Ishikawa (cell line): ENCODE results near the gene EFCAB9.

ENCODE experiments used
- CEBPB ChIP-seq: IDR thresholded peaks from 2 replicates; pipeline ENCODE4 v1.6.1; 2012
- CREB1 ChIP-seq: IDR thresholded peaks from 2 replicates; pipeline ENCODE4 v1.6.1; 2012; ENCODE audit warnings: low read depth
- EGR1 ChIP-seq: IDR thresholded peaks from 2 replicates; pipeline ENCODE4 v1.6.1; 2012
- EP300 ChIP-seq: IDR thresholded peaks from 2 replicates; pipeline ENCODE4 v1.6.1; 2012; ENCODE audit warnings: borderline replicate concordance
- FOXM1 ChIP-seq: IDR thresholded peaks from 2 replicates; pipeline ENCODE4 v1.6.1; 2012; ENCODE audit warnings: low read depth, borderline replicate concordance
- NFIC ChIP-seq: IDR thresholded peaks from 2 replicates; pipeline ENCODE4 v1.6.1; 2012
- RAD21 ChIP-seq: IDR thresholded peaks from 2 replicates; pipeline ENCODE4 v1.6.1; 2012; ENCODE audit warnings: low read depth
- TAF1 ChIP-seq: IDR thresholded peaks from 2 replicates; pipeline ENCODE4 v1.6.1; 2012; ENCODE audit warnings: low read depth, mild to moderate bottlenecking
- TCF12 ChIP-seq: IDR thresholded peaks from 2 replicates; pipeline ENCODE4 v1.6.1; 2012; ENCODE audit warnings: low read depth
- TEAD4 ChIP-seq: IDR thresholded peaks from 2 replicates; pipeline ENCODE4 v1.6.1; 2012
- YY1 ChIP-seq: IDR thresholded peaks from 2 replicates; pipeline ENCODE4 v1.6.1; 2012; ENCODE audit warnings: low read depth
- ZBTB7A ChIP-seq: IDR thresholded peaks from 2 replicates; pipeline ENCODE4 v1.6.1; 2012; ENCODE audit warnings: low read depth
- TF ChIP-seq, protein P1 (sequence below): IDR thresholded peaks from 2 replicates; pipeline ENCODE4 v1.6.1; 2012
- TF ChIP-seq, protein P2 (sequence below): IDR thresholded peaks from 2 replicates; pipeline ENCODE4 v1.6.1; 2012; ENCODE audit warnings: low read depth, mild to moderate bottlenecking

DNA sequence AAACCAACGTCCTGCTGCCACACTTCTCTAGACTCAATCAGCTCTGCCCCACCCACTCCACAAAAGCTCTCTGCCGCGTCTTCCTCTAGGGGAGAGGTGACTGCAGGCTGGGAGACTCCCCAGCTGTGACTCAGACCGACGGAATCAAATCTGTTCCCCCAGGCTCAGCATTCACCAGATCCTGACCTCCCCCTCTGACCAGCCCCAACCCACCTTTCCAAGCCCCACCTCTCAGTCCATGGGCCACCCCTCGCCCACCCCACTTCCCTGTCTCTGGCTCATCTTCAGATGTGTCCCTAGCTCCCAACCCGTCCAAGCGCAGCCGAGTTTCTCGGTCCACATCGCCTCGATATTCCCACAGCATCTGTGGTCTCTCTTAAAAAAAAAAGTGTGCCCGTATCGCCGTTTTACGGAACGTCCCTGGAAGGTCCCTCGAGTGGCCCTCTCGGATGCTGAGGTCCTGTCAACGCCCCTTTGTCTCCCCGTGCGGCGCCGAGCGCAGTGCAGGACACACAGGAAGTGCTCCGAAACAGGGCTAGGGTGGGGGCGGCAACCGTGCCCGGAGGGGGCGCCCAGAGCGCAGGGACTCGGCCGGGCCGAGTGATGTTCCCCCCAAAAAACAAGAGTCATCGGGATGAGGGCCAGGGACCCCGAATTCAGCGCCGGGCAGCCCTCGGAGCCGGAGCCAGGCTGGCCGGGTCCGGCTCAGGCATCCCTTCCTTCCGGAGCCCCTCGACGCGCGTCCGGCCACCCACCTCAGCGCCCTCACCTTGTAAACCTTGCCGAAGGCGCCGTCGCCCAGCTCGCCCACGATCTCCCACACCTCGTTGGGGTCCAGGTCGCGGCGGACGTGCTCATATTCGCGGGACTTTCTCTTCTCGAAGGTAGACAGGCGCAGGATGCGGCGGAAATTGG, 6.6 kb upstream of the EFCAB9 start:
- TF ChIP-seq CEBPB, result no peak
- no peak for TF ChIP-seq EP300
- TF ChIP-seq FOXM1, result no peak
- TF ChIP-seq TCF12, result no peak
- TF ChIP-seq, protein P1, sequence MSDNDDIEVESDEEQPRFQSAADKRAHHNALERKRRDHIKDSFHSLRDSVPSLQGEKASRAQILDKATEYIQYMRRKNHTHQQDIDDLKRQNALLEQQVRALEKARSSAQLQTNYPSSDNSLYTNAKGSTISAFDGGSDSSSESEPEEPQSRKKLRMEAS, result peak; percentile 43; the same call in 1 of the 2 replicates
- TF ChIP-seq EGR1, result no peak
- no peak for TF ChIP-seq YY1
- TF ChIP-seq NFIC, result no peak
- no peak; the same call in 1 of the 2 replicates for TF ChIP-seq ZBTB7A
- no peak for TF ChIP-seq RAD21
- TF ChIP-seq TEAD4, result no peak
- TF ChIP-seq, protein P2, sequence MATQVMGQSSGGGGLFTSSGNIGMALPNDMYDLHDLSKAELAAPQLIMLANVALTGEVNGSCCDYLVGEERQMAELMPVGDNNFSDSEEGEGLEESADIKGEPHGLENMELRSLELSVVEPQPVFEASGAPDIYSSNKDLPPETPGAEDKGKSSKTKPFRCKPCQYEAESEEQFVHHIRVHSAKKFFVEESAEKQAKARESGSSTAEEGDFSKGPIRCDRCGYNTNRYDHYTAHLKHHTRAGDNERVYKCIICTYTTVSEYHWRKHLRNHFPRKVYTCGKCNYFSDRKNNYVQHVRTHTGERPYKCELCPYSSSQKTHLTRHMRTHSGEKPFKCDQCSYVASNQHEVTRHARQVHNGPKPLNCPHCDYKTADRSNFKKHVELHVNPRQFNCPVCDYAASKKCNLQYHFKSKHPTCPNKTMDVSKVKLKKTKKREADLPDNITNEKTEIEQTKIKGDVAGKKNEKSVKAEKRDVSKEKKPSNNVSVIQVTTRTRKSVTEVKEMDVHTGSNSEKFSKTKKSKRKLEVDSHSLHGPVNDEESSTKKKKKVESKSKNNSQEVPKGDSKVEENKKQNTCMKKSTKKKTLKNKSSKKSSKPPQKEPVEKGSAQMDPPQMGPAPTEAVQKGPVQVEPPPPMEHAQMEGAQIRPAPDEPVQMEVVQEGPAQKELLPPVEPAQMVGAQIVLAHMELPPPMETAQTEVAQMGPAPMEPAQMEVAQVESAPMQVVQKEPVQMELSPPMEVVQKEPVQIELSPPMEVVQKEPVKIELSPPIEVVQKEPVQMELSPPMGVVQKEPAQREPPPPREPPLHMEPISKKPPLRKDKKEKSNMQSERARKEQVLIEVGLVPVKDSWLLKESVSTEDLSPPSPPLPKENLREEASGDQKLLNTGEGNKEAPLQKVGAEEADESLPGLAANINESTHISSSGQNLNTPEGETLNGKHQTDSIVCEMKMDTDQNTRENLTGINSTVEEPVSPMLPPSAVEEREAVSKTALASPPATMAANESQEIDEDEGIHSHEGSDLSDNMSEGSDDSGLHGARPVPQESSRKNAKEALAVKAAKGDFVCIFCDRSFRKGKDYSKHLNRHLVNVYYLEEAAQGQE, result no peak
- TF ChIP-seq TAF1, result peak; percentile 32; the same call in 1 of the 2 replicates
- no peak for TF ChIP-seq CREB1
